NCI-H524 (cell line): ENCODE results near the gene MIR17HG.
"Not testable (repeated sequence)": the region's sequence is repeated elsewhere in the genome, so short reads cannot be mapped to it uniquely, and the experiment has no call there.

Experiments
- DNase-seq, 2 experiments: peaks; one replicate each; lab custom pipeline; 2025; lab: John Stamatoyannopoulos, UW

Gene MIR17HG

GRCh38 chr13:91347202-91347995, at the start of gene MIR17HG:
TSS of gene MIR17HG (plus strand) at chr13:91347687.
- peak; percentile 80 to 91 for DNase-seq

DNA sequence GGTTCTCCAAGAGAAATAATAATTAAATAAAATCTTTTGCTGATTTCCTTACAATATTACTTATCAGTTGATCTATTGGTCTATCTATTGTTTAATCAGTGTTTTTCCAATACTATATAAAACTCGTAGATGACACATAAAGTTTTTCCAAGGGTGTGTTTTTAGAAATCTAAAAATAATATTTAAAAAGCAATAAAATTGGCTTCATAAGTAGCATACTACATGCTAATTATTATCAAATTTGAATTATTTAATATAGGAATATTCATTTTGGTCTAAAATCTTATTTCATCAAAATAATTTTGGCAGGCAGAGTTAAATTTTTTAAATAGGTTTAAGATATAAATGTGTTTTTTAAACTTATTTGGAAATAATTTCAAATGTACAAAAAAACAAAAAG, 49.4 kb upstream of the MIR17HG start:
- DNase-seq = no peak

DNA sequence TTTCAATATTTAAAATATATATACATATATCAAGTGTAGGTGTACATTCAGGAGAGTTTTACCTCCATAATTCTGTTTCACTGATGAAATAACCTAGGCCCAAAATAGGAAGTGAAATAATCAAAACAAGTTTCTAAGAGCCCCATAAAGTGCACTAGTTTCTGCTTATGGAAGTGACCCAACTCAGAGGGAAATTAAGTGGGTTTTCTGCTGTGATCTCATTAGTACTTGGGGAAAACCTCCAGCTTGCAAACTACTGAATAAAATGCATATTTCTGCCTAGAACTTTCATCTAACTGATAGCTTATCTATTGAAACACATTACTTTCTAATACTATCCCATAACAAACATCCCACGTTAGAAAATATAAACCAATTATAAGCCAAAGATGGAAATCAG, 45.4 kb upstream of the MIR17HG start:
- DNase-seq = no peak

GRCh38 chr13:91303031-91303430, 44.5 kb upstream of the MIR17HG start:
- no peak for DNase-seq

GRCh38 chr13:91304741-91305140, 42.7 kb upstream of the MIR17HG start:
- DNase-seq = no peak

DNA sequence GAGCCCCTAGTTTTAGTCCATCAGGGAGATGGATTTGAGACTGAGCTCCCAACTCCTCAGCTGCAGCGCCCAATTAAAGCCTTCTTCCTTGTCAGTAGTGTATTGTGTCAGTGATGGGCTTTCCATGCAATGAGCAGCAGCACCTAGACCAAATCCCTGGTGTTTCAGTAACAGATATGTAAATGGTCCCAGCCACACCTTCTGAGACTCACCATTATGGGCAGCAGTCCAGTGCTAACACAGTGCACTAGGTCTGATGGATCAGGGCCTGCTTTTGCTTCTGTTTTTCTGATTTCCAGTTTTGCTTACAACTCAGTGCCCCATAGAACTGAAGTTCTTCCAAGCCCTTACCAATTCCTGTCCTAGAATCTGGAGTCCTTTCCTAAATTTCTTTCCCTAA, 41.8 kb upstream of the MIR17HG start:
- DNase-seq = no peak

- no peak for DNase-seq
Observed at GRCh38 chr13:91307887-91308286, 39.6 kb upstream of the MIR17HG start.

DNA sequence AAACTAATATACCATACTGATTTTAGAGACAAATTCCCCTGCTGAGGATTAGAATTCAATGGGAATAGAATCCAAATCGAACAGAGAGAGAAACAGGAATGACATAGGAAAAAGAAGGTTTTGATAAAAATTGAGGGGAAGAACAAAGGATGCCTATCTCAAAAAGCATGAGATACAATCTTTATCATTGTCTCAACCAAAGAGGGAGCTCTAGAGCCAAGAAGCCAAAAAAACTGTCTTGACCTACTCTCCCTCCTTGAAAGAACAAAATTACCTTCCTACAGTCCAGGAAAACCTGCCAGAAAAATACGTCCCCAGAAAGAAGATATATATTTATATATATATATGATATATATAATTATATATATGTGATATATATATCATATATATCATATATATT, 39.2 kb upstream of the MIR17HG start:
- DNase-seq = peak in 1 of 2 experiments; percentile 4

GRCh38 chr13:91311491-91311890, 36.0 kb upstream of the MIR17HG start:
- no peak for DNase-seq

DNA sequence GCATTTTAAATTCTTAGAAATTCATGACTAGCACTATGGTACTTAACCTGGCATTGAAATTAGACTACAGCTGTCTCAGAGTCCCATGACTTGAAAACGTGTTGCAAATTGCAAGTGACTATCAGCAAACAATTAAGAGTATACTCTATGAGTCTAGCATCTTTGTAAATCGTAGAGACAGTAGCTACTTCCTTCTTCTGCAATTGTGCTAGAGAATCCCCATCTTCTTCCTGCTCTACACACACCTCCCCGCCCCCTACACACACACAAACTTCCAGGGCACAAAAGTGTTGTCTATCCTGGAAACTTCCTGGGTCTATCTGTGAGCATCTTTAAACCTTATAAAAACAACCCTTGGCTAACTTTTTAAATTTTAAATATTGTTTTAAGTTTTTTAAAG, 35.2 kb upstream of the MIR17HG start:
- DNase-seq = no peak

- peak in 1 of 2 experiments; percentile 28 for DNase-seq
Observed at GRCh38 chr13:91313103-91313502, 34.4 kb upstream of the MIR17HG start.

DNA sequence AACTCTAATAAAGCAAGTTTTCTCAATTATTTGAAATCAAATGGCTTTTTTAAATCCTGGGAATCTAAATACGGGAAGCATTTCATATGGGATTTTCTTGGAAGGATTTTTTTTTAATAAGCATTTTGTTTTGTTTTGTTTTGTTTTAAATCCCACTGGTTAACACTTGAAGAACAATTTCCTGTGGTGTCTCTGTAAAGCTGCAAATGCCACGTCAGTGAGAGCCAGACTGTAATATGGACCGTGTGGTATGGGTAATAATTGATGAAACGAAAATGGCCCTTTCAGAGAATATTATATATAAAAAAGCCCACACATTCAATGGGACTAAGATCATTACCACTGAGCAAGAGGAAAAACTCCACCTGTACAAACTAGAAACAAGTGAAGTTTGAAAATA, 33.9 kb upstream of the MIR17HG start:
- no peak for DNase-seq

GRCh38 chr13:91314888-91315287, 32.6 kb upstream of the MIR17HG start:
- no peak for DNase-seq

GRCh38 chr13:91318886-91319285, 28.6 kb upstream of the MIR17HG start:
- DNase-seq = no peak

GRCh38 chr13:91319996-91320395, 27.5 kb upstream of the MIR17HG start:
- no peak for DNase-seq

GRCh38 chr13:91320990-91321389, 26.5 kb upstream of the MIR17HG start:
- not testable (repeated sequence) for DNase-seq

DNA sequence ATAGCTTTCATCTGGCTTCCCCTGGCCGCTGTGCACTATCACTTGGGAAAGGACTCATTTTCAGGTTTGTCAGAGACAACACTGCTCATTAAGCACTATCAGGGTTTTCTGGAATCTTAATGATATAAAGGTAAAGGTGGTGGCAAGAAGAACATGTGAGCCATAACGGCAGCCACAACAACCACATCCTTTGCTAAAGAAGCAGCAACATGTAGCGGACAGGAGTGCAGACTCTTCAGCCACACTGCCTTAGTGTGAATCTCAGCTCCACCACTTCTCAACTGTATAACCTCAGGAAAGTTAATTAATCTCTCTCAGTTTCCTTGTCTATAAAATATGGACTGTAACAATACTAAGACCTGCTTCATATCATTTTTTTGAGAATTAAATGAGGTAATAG, 24.1 kb upstream of the MIR17HG start:
- no peak for DNase-seq

DNA sequence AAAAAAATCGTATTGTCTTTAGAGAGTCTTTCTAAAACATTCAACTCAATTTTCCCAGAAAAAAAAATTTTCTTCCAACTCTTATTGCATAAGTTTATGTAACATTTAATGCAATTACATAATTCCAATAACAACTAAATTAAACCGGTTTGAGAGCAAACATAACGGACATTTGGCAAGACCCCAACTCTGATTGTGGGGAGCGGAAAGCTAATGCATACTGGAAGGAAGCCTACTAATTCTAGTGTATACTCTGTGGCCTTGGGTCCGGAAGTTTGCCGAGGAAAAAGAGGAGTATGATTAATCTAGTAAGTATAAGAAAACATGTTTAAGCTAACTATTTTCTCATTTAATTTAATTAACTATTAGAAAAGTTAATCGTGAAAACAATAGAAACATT, 21.3 kb upstream of the MIR17HG start:
- DNase-seq = no peak

- no peak for DNase-seq
Observed at GRCh38 chr13:91328726-91329125, 18.8 kb upstream of the MIR17HG start.

DNA sequence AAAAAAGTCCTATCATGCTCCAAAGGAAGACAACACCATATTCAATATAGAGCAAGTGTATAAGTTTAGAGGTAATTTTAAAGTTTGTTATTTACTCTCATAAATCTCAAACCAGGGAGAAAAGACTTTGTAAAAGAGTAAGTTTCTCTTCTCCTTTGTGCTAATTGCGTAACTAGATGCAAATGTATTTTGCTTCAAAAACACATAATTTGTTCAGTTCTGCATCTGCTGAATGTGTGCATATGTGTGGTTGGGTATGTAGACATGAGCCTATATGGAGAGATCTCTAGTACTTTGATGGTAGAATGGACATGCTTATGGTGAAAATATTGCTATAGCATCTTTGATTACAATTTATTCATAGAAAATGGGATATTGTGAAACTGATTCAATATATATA, 17.8 kb upstream of the MIR17HG start:
- no peak for DNase-seq

DNA sequence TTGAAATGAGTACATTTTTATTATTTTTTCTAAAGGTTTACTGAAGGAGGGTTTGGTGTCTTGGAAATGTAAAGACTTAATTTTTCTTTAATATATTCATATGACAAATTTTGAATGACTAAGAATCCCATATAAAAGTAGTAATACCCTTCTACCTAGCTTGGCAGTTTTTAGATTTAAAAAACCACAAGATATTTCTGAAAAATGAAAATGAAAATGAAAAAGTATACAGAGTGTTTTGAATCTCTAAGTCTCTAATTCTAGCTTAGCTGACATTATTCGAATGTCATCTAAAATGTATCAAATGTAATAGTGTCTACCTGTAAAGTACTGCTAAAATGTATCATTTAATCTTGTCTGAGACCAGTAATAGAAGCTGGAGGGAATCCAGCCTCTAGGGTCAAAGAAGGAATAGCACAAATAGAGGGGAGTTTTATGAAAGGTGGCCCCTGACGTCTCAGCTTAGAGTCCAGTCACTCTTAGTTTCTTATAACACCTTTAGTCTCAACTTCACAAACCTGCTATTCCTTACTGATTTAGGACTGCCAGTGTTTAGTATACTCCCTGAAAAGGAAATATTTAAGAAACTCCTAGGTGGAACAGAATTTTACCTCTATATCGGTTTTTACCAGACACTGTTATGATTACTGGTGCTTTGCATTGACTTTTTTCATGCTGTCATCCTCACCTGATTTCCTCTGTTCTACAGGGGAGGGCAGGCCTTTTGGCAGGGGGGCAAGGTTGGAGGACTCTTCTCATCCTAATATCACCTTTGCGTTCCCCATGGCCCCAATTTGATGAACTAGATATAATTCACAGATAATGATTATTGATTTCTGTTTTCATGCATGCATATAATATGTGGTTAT, 16.2 kb upstream of the MIR17HG start:
- DNase-seq = no peak

GRCh38 chr13:91346062-91346461, 1.4 kb upstream of the MIR17HG start:
- DNase-seq = no peak

- DNase-seq = peak in 1 of 2 experiments; percentile 66
Observed at GRCh38 chr13:91346850-91347201, 661 bp upstream of the MIR17HG start.
